NCI-H748 treated with DMSO at 0.1 percent for 48 hours (cell line): ENCODE measurements around the gene SACS.

Experiments
- DNase-seq: peaks from one replicate; lab custom pipeline; 2025; lab: John Stamatoyannopoulos, UW

Gene SACS

GRCh38 chr13:23289917-23290357, 143.6 kb downstream of the SACS start:
- DNase-seq: no peak

GRCh38 chr13:23288995-23289394, 144.5 kb downstream of the SACS start:
- DNase-seq: no peak

GRCh38 chr13:23288564-23288963, 144.9 kb downstream of the SACS start:
- DNase-seq: no peak

- DNase-seq: no peak
Measured at GRCh38 chr13:23279321-23279720, 154.2 kb downstream of the SACS start.
